ENCODE data around the gene TRIM63. TPM values are rescaled to one million over a fixed set of nuclear protein-coding genes. Genes with fewer than 3 reads are reported as not detected.

TRIM63 gene
- total RNA-seq, 3 donors from 2014 or later (not counting 1 experiment from before 2014, with no cell fraction given): not detected

DNA sequence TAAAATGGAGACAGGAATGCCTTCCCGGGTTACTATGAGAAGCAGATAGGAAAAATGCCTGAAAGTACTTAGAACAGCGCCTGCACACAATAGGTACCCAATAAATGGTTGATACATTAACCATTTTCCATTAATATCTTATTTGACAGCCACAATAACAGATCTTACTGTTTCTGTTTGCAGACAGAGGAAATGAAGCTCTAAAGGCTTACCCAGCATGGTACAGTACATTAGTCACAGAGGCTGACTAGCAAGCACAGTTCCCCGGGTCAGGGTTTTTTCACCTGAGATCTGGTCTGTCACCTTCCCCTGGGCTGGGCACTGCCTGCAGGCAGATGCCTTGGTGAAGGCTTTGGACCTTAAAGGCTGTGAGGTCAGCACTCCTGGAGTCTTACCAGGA, 2.9 kb downstream of the TRIM63 start:
- WGBS (ENCODE audit: insufficient coverage): 81% methylated on average over 2 of the region's 3 CpGs

DNA sequence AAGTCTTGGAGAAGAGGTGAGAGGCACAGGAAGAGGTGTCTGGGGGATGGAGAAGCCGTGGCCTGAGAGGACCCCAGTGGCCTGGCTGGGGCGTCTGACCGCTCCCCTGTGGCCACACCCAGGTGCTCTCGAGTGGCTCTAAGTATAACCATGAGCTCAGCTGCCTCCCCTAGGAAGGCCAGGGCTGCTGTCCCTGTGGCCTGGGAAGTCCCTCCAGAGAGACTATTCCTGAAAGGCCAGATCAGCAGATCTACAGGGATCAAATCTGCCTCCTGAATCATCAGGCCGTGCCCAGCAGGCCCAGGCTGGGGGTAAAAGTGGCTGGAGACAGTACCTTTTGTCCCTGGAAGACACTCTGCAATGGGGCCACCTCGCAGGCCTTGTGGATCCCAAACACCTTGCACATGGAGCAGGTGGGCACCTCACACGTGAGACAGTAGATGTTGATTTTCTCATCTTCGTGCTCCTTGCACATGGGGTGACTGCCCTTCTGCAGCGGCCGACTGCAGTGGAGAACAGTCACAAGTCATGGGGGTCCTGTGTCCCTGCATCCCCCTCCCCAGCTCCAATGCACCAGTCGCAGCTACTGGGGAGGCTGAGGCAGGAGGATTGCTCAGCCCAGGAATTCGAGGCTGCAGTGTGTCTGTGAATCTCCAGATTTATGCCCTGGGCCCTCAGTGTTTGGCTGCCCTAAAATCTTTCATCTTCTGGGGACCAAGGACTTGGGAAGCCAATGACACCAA, 6.4 kb downstream of the TRIM63 start:
- Histone ChIP-seq H3K9me3 (ENCODE audit: control insufficient read depth, insufficient read depth, low read length) (no peaks in the 10 kb centered on the region), H3K4me1 (ENCODE audit: control insufficient read depth, insufficient read depth, low read length) (no peaks in the 10 kb centered on the region), H3K27ac (ENCODE audit: low read length) (no peak overlapping the region), H3K36me3 (ENCODE audit: control insufficient read depth, insufficient read depth, low read length) (no peaks in the 10 kb centered on the region), H3K27me3 (ENCODE audit: control insufficient read depth, insufficient read depth, low read length) (no peaks in the 10 kb centered on the region), H3K4me3 (ENCODE audit: low read length) (no peak overlapping the region)
- 82% methylated on average over 12 of the region's 12 CpGs for whole genome bisulfite sequencing (ENCODE audit: insufficient coverage)
- H3K4me3 Mint-ChIP-seq: no peak overlapping the region
- no peak for DNase-seq
- intact Hi-C loops (cut with micrococcal nuclease): no loop called here
- H3K27me3 Mint-ChIP-seq (ENCODE audit: low read depth in 2 of 2): peaks cover 0 to 14% of the 10 kb centered on the region in 2 donors
- ATAC-seq: no peak
- TF ChIP-seq, protein P1, sequence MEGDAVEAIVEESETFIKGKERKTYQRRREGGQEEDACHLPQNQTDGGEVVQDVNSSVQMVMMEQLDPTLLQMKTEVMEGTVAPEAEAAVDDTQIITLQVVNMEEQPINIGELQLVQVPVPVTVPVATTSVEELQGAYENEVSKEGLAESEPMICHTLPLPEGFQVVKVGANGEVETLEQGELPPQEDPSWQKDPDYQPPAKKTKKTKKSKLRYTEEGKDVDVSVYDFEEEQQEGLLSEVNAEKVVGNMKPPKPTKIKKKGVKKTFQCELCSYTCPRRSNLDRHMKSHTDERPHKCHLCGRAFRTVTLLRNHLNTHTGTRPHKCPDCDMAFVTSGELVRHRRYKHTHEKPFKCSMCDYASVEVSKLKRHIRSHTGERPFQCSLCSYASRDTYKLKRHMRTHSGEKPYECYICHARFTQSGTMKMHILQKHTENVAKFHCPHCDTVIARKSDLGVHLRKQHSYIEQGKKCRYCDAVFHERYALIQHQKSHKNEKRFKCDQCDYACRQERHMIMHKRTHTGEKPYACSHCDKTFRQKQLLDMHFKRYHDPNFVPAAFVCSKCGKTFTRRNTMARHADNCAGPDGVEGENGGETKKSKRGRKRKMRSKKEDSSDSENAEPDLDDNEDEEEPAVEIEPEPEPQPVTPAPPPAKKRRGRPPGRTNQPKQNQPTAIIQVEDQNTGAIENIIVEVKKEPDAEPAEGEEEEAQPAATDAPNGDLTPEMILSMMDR (IDR thresholded peaks at IDR 0.05): no peak
- H3K36me3 Mint-ChIP-seq: no peaks in the 10 kb centered on the region
- H3K27ac Mint-ChIP-seq: no peak overlapping the region
- H3K9me3 Mint-ChIP-seq: no peaks in the 10 kb centered on the region
- H3K4me1 Mint-ChIP-seq: no peaks in the 10 kb centered on the region

More for the DNA sequence above, 2.9 kb downstream of the TRIM63 start:
- Histone ChIP-seq H3K4me3 (ENCODE audit: low read length) (no peak overlapping the region), H3K9me3 (ENCODE audit: control insufficient read depth, insufficient read depth, low read length) (no peaks in the 10 kb centered on the region), H3K4me1 (ENCODE audit: control insufficient read depth, insufficient read depth, low read length) (no peaks in the 10 kb centered on the region), H3K36me3 (ENCODE audit: control insufficient read depth, insufficient read depth, low read length) (no peaks in the 10 kb centered on the region), H3K27ac (ENCODE audit: low read length) (no peak overlapping the region), H3K27me3 (ENCODE audit: control insufficient read depth, insufficient read depth, low read length) (no peaks in the 10 kb centered on the region)
- no peak for DNase-seq
- no peaks in the 10 kb centered on the region for H3K36me3 Mint-ChIP-seq
- no peak for ATAC-seq
- intact Hi-C loops (cut with micrococcal nuclease): no loop called here
- TF ChIP-seq, protein P1 (IDR thresholded peaks at IDR 0.05): no peak
- H3K9me3 Mint-ChIP-seq: no peaks in the 10 kb centered on the region
- no peak overlapping the region for H3K27ac Mint-ChIP-seq
- H3K4me3 Mint-ChIP-seq: no peak overlapping the region
- peaks cover 8 to 11% of the 10 kb centered on the region in 2 donors for H3K27me3 Mint-ChIP-seq (ENCODE audit: low read depth in 2 of 2)
- H3K4me1 Mint-ChIP-seq: no peaks in the 10 kb centered on the region

DNA sequence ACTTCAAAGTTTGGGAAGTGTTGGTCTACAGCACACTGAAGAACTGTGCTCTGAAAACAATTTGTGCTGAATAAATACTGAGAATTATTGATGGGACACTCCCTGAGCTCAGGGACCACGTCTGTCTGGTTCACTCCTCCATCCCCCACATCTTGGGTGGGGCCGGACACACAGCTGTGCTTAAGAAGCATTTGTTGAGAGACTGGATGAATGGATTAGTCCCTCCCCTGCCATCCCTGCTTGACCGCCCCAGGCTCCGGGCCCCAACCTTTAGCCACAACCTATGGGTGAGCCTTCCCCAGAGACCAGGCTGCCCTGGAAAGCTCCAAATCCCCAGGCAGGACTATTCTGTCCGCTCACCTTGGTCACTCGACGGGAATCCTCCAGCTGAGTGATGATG, 7.5 kb downstream of the TRIM63 start:
- ATAC-seq (no peak), DNase-seq (no peak)
- no peaks in the 10 kb centered on the region for H3K36me3 ChIP-seq (ENCODE audit: control insufficient read depth, insufficient read depth, low read length)
- H3K27ac Mint-ChIP-seq: no peak overlapping the region
- no peak overlapping the region for H3K27ac ChIP-seq (ENCODE audit: low read length)
- no peaks in the 10 kb centered on the region for H3K4me1 Mint-ChIP-seq
- H3K4me3 ChIP-seq (ENCODE audit: low read length): no peak overlapping the region
- no peaks in the 10 kb centered on the region for H3K9me3 Mint-ChIP-seq
- no peaks in the 10 kb centered on the region for H3K9me3 ChIP-seq (ENCODE audit: control insufficient read depth, insufficient read depth, low read length)
- TF ChIP-seq, protein P1 (IDR thresholded peaks at IDR 0.05): no peak
- no peaks in the 10 kb centered on the region for H3K36me3 Mint-ChIP-seq
- no peaks in the 10 kb centered on the region for H3K27me3 ChIP-seq (ENCODE audit: control insufficient read depth, insufficient read depth, low read length)
- peaks cover 5 to 19% of the 10 kb centered on the region in 2 donors for H3K27me3 Mint-ChIP-seq (ENCODE audit: low read depth in 2 of 2)
- WGBS (ENCODE audit: insufficient coverage): 94% methylated on average over 6 of the region's 7 CpGs
- intact Hi-C loops (cut with micrococcal nuclease): no loop called here
- no peak overlapping the region for H3K4me3 Mint-ChIP-seq
- H3K4me1 ChIP-seq (ENCODE audit: control insufficient read depth, insufficient read depth, low read length): no peaks in the 10 kb centered on the region
